ENCODE data around the gene ORMDL2.

DNA sequence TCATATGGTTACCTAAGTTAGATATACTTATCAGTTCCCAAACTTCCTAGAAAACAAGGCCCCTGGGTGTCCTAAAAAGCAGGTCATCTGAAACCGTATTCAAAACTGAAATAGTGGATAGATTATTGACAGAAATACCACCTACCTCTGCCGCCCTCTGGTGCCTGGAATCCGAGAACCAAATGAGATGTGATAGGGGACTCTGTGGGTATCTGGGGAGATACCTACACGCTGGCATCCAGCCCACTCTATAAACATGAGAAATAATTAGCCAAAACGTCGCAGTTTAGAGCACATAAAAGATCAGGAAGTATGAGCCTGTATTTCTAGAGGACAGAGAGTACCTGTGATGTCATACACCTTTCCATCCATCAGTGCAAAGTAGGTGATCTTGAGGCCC, 4.4 kb downstream of the ORMDL2 start:
- TF ChIP-seq POLR2AphosphoS5 (IDR thresholded peaks at IDR 0.05) (no peak), POLR2A (IDR thresholded peaks at IDR 0.05; ENCODE audit: low read depth) (no peak), EP300 (IDR thresholded peaks at IDR 0.05) (no peak)
- TF ChIP-seq, protein P1, sequence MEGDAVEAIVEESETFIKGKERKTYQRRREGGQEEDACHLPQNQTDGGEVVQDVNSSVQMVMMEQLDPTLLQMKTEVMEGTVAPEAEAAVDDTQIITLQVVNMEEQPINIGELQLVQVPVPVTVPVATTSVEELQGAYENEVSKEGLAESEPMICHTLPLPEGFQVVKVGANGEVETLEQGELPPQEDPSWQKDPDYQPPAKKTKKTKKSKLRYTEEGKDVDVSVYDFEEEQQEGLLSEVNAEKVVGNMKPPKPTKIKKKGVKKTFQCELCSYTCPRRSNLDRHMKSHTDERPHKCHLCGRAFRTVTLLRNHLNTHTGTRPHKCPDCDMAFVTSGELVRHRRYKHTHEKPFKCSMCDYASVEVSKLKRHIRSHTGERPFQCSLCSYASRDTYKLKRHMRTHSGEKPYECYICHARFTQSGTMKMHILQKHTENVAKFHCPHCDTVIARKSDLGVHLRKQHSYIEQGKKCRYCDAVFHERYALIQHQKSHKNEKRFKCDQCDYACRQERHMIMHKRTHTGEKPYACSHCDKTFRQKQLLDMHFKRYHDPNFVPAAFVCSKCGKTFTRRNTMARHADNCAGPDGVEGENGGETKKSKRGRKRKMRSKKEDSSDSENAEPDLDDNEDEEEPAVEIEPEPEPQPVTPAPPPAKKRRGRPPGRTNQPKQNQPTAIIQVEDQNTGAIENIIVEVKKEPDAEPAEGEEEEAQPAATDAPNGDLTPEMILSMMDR (IDR thresholded peaks at IDR 0.05) = peak in 1 of 3 experiments; percentile 11

All from esophagus muscularis mucosa (tissue), 4 donors.